ENCODE data around the gene KLK2. TPM values are rescaled to one million over a fixed set of nuclear protein-coding genes. Genes with fewer than 3 reads are reported as not detected.

Gene KLK2
- total RNA-seq, 1 donor from 2014 or later = not detected

DNA sequence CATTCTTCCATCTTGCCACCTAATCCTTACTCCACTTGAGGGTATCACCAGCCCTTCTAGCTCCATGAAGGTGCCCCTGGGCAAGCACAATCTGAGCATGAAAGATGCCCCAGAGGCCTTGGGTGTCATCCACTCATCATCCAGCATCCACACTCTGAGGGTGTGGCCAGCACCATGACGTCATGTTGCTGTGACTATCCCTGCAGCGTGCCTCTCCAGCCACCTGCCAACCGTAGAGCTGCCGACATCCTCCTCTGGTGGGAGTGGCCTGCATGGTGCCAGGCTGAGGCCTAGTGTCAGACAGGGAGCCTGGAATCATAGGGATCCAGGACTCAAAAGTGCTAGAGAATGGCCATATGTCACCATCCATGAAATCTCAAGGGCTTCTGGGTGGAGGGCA is 21.6 kb upstream of the KLK2 start:
- intact Hi-C loops (cut with DNase I) = no loop called here
- Histone ChIP-seq H3K27me3 (no peaks in the 10 kb centered on the region), H3K4me3 (no peak overlapping the region), H3K36me3 (no peaks in the 10 kb centered on the region), H3K9me3 (no peaks in the 10 kb centered on the region), H3K27ac (no peak overlapping the region), H3K4me1 (no peaks in the 10 kb centered on the region)
- DNase-seq (ENCODE audit: low spot score in 2 of 2) = no peak
- TF ChIP-seq, protein P1, sequence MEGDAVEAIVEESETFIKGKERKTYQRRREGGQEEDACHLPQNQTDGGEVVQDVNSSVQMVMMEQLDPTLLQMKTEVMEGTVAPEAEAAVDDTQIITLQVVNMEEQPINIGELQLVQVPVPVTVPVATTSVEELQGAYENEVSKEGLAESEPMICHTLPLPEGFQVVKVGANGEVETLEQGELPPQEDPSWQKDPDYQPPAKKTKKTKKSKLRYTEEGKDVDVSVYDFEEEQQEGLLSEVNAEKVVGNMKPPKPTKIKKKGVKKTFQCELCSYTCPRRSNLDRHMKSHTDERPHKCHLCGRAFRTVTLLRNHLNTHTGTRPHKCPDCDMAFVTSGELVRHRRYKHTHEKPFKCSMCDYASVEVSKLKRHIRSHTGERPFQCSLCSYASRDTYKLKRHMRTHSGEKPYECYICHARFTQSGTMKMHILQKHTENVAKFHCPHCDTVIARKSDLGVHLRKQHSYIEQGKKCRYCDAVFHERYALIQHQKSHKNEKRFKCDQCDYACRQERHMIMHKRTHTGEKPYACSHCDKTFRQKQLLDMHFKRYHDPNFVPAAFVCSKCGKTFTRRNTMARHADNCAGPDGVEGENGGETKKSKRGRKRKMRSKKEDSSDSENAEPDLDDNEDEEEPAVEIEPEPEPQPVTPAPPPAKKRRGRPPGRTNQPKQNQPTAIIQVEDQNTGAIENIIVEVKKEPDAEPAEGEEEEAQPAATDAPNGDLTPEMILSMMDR (IDR thresholded peaks at IDR 0.05) = no peak

DNA sequence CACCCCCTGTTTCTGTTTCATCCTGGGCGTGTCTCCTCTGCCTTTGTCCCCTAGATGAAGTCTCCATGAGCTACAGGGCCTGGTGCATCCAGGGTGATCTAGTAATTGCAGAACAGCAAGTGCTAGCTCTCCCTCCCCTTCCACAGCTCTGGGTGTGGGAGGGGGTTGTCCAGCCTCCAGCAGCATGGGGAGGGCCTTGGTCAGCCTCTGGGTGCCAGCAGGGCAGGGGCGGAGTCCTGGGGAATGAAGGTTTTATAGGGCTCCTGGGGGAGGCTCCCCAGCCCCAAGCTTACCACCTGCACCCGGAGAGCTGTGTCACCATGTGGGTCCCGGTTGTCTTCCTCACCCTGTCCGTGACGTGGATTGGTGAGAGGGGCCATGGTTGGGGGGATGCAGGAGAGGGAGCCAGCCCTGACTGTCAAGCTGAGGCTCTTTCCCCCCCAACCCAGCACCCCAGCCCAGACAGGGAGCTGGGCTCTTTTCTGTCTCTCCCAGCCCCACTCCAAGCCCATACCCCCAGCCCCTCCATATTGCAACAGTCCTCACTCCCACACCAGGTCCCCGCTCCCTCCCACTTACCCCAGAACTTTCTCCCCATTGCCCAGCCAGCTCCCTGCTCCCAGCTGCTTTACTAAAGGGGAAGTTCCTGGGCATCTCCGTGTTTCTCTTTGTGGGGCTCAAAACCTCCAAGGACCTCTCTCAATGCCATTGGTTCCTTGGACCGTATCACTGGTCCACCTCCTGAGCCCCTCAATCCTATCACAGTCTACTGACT is 18.4 kb upstream of the KLK2 start, which contains the start of gene KLK3:
KLK3 (plus strand) TSS at position 280 of the 775 bp plus-strand sequence; CDS start at position 321, 41 bp downstream.
- TF ChIP-seq, protein P1 (IDR thresholded peaks at IDR 0.05) = no peak
- Histone ChIP-seq H3K27ac (no peak within 1 kb of the TSS), H3K4me3 (no peak within 1 kb of the TSS), H3K9me3 (no peaks in the 10 kb centered on the region), H3K36me3 (no peaks in the 10 kb centered on the region), H3K4me1 (no peaks in the 10 kb centered on the region), H3K27me3 (no peaks in the 10 kb centered on the region)
- intact Hi-C loops (cut with DNase I) = no loop called here
- no peak for DNase-seq (ENCODE audit: low spot score in 2 of 2)

DNA sequence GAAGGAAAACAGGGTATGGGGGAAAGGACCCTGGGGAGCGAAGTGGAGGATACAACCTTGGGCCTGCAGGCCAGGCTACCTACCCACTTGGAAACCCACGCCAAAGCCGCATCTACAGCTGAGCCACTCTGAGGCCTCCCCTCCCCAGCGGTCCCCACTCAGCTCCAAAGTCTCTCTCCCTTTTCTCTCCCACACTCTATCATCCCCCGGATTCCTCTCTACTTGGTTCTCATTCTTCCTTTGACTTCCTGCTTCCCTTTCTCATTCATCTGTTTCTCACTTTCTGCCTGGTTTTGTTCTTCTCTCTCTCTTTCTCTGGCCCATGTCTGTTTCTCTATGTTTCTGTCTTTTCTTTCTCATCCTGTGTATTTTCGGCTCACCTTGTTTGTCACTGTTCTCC is 15.9 kb upstream of the KLK2 start:
- H3K27me3 ChIP-seq = no peaks in the 10 kb centered on the region
- H3K27ac ChIP-seq = no peak overlapping the region
- no peaks in the 10 kb centered on the region for H3K36me3 ChIP-seq
- H3K4me3 ChIP-seq = no peak overlapping the region
- H3K4me1 ChIP-seq = no peaks in the 10 kb centered on the region
- no peak for DNase-seq (ENCODE audit: low spot score in 2 of 2)
- intact Hi-C loops (cut with DNase I) = no loop called here
- H3K9me3 ChIP-seq = no peaks in the 10 kb centered on the region
- TF ChIP-seq, protein P1 (IDR thresholded peaks at IDR 0.05) = no peak

DNA sequence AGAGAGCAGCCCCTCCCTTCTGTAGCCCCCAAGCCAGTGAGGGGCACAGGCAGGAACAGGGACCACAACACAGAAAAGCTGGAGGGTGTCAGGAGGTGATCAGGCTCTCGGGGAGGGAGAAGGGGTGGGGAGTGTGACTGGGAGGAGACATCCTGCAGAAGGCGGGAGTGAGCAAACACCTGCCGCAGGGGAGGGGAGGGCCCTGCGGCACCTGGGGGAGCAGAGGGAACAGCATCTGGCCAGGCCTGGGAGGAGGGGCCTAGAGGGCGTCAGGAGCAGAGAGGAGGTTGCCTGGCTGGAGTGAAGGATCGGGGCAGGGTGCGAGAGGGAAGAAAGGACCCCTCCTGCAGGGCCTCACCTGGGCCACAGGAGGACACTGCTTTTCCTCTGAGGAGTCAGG is 14.4 kb upstream of the KLK2 start:
- Histone ChIP-seq H3K9me3 (no peaks in the 10 kb centered on the region), H3K4me1 (no peaks in the 10 kb centered on the region), H3K36me3 (no peaks in the 10 kb centered on the region), H3K27me3 (no peaks in the 10 kb centered on the region), H3K27ac (no peak overlapping the region), H3K4me3 (no peak overlapping the region)
- TF ChIP-seq, protein P1 (IDR thresholded peaks at IDR 0.05) = no peak
- intact Hi-C loops (cut with DNase I) = no loop called here
- no peak for DNase-seq (ENCODE audit: low spot score in 2 of 2)

DNA sequence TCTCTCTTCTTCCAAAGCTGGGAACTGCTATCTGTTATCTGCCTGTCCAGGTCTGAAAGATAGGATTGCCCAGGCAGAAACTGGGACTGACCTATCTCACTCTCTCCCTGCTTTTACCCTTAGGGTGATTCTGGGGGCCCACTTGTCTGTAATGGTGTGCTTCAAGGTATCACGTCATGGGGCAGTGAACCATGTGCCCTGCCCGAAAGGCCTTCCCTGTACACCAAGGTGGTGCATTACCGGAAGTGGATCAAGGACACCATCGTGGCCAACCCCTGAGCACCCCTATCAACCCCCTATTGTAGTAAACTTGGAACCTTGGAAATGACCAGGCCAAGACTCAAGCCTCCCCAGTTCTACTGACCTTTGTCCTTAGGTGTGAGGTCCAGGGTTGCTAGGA is 13.4 kb upstream of the KLK2 start:
- H3K36me3 ChIP-seq = no peaks in the 10 kb centered on the region
- H3K4me1 ChIP-seq = no peaks in the 10 kb centered on the region
- intact Hi-C loops (cut with DNase I) = no loop called here
- no peak overlapping the region for H3K27ac ChIP-seq
- TF ChIP-seq, protein P1 (IDR thresholded peaks at IDR 0.05) = no peak
- H3K4me3 ChIP-seq = no peak overlapping the region
- no peaks in the 10 kb centered on the region for H3K9me3 ChIP-seq
- no peak for DNase-seq (ENCODE audit: low spot score in 2 of 2)
- H3K27me3 ChIP-seq = no peaks in the 10 kb centered on the region
